DMS 273 (cell line): Measurements from ENCODE around the gene FCRL5.
"Not testable (repeated sequence)": the region's sequence is repeated elsewhere in the genome, so short reads cannot be mapped to it uniquely, and the experiment has no call there.

Experiments
- DNase-seq: peaks from one replicate; lab custom pipeline; 2025; ENCODE audit not compliant: unreplicated experiment; lab: John Stamatoyannopoulos, UW

FCRL5 gene

DNA sequence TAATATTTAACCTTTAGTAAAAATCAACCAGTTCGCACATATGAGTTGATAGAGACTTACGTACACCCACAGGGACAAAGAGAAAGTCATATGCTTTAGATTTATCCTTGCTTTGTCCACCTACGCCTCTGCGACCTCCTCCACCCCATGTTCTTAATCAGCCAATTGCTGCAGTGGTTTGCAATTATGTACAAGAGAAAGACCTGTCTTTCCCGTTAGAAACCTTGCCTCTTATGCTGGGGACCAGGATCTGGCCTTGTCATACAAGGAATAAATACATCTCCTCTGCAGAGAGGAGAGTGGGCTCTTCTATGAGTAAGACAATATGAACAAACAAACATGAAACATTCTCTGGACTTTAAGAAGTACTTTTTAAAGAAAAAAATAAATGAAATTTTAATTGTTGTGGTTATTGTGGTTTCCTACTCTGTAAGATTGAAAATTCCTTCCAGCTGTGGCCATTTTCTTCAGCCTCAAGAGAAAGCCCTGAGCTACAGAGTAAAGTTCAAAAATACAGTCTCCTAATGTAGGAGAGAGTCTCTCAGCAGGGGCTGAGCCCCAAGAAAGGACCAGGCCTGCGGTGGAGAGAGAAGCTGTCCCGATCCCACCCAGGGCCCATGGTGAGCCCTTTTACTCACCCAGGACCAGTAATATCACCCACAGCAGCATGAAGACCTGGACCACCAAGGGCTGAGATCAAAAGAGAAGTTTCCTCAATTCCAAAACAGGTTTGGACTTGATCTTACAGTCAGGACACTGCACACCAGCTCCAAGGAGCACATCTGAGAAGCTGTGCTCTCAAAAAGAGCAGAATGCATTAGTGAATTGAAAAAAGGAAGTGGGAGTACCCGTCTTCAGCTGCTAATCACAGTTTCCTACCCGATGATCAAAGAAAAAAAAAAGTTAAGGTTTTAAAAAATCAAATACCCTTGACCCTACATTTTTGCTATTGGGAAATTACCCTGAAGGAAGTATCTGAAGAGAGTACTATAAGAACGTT, at the start of gene FCRL5:
Gene FCRL5, minus strand, starts transcription at position 822 of the 1,000 bp plus-strand sequence. Its CDS starts 153 bp downstream, at position 669.
- DNase-seq = no peak

DNA sequence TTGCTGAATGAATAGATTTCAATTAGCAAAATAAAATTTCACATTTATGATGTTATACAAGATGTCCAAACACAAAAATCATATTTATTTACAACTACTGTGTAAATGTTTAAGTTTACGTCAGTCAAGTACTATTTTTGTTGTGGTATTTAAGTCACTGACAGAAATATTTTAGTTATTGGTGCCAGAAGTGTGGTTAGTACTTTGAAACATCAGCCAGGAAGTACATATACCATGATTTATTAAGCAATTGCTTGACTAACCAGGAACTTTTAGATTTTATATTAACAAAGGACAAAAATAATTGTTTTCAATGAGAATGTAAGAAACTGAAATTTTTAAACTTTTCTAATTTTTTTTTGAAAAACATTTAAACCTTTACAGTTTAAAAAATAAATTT, 47.9 kb upstream of the FCRL5 start:
- DNase-seq = no peak

DNA sequence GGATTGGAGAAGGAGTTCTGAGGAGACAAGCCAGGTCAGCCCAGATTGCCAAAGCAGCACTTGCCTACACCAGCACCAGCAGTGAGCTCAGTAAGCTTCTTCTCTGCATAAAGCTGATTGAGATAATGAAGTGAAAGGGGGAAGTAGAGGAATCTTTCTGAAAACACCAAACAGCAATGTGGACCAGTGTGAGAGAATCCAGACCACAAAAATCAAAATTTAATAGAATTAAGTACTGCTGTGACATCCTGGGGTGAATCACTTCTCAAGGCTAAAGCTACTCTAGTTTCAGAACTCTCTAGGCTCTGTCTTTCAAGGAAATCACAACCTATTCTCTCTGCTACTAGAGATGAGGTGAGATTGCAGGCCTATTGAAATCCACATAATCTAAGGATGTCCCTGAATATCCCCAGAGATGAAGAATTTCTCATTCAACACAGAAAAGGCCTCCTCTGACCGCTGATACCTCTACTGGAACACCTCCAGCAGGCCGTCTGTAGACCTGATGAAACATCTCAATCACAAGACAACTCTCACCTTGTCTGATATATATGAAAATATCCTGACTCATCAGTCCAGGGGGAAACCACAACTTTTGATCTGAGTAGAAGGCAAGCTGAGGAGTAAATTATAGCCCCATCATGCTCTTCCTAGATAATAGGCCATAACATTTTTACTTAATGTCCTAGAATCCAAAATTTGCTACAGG, 45.8 kb upstream of the FCRL5 start, which contains the start of gene FCRL4:
Gene FCRL4, minus strand, starts transcription at position 127 of the 709 bp plus-strand sequence. CDS start 141 bp downstream, outside the sequence.
- DNase-seq = no peak

DNA sequence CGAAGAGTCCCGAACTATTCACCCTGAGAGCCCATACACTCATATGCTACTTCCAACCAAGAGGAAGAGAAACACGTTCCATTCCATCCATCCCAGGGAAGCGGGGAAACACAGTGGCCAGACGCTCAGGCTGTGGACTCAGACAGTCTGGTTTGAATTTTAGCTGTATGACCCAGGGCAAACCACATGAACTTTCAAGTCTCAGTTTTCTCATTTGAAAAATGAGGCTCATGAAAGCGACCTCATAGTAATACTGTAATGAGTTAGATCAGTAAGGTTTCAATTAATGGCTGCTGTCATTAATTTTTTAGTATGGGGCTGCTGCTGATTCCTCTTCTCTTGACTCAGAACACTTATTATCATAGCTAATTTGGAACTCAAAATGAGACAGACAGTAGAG, 44.1 kb upstream of the FCRL5 start:
- no peak for DNase-seq

DNA sequence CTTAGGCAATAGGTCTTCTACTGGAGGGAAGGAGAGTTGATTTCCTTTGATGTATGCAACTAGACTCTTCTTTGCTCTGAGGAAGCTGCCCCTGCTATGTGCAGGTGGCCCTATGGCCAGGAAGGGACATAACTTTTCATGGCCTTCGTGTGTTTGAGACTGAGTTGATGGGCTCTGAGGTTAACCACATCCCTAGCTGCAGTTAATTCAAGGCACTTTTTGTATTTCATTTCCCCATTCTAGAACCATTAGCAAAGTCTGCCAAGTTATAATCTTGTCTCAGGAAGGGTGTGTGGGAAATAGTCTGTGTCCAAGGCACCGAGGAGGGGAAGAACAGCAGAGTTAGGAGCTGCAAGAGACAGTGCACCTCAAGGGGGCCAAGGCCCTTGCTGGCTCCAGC, 43.0 kb upstream of the FCRL5 start:
- DNase-seq = no peak

DNA sequence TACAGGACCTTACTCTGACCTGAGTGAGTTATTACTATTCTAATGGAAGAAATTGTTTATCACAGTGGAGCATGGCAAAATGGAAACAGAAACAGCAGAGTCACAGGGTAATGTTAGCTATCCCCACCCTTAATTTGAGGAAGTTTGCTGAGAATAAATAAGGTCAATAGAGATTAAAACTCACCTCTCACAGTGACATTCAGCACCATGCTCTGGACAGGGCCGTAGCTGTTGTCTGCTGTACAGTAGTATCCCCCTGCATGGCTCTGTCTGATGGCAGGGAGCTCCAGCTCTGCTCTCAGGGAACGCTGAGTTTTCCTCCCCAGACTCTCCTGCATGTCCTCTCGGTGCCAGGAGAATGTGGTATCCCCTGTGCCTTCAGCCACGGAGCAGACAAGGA, 33.7 kb upstream of the FCRL5 start:
- DNase-seq = no peak

DNA sequence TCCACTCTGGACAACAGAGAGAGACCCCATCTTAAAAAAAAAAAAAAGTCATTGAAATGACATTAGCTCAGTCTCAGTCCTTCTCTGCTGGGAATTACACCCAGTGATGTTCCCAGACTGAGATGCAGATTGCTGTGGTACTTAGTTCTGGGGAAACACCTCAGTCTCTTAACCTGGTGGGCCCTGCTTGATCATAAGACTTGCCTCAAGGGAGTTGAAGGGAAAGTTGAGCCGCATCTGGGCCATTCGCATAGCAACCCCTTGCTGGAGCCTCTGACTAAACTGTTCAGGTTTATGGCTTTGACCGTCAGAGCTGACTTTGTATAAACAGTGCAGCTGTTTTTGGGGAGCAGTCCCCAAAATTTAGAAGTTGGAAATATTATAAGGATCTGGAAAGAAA, 32.2 kb upstream of the FCRL5 start:
- no peak for DNase-seq

DNA sequence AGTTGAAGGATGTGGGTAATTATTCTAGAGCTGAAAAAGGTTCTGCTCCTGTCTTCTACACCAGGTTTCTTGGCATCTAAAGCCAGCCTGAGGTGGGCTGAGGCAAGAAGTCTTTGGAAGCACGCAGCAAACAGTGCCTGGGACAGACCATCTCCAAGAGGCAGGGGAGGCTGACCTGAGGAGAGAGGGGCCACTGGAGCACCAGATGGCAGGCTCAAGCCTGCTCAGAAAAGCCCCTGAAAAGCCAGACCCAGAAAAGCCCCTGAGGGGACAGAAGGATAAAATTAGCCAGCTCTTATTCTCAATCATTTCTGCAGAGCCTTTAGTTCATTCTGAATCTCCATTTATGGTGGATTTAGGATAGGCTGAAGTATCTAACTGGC, 28.5 kb upstream of the FCRL5 start:
- DNase-seq = no peak

DNA sequence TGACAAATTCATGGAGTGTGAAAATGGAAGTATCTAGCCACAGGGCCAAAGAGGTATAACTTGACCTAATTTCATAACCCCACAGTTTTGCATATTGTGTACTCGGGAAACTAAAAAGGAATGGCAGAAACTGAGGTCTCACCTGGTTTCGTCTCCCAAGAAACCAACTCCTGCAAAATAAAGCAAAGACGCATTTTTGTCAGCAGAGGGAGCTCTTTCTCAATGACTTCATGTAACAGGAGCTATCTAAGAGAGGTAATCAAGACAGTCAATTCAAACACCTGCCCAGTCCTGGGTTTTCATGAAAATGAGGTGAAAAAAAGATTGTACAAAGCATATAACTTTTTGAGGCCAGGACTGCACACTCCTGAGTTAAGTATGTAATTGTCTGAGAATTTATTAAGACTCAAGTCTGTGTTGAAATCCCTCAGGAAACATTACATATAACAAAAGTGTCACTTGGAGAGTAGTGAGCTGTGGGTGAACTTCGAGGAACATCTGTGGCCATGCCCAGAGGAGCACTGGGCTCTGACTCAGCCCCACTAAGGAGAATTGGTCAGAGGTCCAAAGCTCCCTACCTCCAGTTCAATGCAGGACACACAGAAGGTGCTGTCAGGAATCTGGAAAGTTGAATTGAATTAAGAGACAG, 28.0 kb upstream of the FCRL5 start:
- peak; percentile 76 for DNase-seq

DNA sequence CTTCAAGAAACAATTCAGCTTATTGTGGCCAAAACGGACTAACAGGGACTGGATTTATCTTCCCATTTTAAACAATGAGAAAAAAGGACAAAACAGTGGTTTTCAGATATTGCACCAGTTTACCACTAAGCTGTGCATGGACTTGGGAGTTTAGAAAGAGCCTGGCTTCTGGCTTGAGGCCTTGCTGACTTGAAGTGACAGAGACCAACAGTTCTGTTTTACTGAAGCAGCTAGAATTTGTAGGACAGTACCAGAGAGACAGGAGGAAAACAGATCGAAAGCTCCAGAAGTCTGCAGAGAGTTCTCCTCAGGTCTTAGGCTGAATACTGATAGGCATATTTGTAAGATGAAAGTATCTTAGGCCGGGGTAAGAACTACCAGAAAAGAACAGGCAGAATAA, 25.1 kb upstream of the FCRL5 start:
- DNase-seq = no peak

DNA sequence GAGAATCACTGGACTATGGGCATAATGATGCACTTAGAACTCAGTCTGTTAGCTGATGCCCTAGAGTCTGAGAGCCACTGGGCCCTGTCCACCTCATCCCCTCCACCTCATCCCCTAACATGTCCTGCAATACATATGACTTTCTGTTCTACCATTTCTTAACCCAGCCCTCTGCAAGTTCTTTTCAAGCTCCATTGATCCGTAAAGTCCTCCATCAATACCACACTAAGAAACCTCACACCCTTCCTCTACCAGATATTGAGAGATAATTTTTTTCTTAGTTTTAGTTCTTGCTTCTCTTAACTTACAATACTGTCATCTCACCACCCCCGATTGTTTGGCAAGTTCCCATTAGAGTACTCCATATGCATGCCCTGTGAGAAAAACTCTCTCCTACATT, 23.4 kb upstream of the FCRL5 start:
- DNase-seq = no peak

DNA sequence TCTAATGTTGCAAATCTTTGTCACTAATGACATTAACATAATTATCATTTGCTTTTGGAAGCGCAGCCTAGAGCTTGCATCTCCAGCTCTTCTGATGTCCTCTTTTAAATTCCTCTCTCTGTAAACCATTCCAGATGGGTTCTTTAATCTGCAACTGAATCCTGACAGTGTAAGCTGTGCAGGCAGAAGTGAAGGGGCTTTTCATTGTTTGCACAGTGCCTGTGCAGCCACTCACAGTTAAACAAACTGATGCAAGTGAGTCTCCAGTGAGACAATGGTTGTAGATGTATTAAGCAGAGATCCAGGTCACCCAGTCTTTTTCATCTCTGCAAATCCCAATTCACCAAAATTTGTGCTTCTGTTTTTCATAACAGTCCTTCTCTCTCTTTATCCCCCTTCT, 22.5 kb upstream of the FCRL5 start:
- DNase-seq = no peak

DNA sequence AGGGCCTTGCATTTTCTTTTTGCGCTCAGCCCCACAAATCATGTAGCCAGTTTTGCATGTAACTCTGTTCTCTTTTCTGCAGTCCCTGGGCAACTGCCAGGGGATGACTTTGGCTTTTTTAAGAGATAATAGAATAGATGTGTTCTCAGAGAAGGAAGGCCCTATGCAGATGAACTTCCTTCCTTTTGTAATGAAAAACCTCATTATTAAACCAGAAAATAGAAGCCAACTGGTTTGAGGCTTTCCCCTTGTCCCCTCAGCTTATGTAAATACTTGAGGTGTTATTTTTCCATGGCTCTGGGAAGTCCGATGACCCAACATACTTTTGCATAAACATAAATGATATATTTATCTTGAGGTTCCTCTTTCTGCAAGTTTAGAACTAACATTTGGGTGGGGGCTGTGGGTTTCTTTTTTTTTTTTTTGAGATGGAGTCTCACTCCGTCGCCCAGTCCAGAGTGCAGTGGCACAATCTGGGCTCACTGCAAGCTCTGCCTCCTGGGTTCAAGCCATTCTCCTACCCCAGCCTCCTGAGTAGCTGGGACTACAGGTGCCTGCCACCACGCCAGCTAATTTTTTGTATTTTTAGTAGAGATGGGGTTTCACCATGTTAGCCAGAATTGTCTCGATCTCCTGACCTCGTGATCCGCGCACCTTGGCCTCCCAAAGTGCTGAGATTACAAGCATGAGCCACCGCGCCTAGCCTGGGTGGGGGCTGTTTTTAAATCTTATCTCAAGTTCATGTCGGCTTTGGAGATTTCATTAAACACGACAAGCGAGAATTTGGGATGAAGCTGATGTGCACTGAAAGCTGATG, 14.4 kb upstream of the FCRL5 start:
- DNase-seq = no peak

DNA sequence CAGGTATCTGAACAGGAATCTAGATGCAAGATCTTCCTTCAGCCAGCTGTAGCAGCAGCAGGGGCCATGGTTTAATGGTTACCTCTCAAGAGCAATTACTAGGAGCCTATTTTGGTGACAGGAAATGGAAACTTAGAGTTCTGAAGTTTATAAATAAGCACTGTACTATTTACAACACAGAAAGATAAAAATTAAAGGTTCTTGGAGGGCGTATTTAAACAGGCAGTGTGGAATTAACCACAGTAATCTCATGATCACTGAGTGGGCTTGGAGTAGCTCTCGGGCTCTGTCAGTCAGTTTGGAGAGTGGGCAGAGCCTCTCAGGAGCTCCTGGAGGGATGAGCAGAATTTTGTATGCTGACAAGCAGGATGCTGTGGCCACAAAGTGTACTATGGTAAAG, 10.2 kb upstream of the FCRL5 start:
- no peak for DNase-seq

DNA sequence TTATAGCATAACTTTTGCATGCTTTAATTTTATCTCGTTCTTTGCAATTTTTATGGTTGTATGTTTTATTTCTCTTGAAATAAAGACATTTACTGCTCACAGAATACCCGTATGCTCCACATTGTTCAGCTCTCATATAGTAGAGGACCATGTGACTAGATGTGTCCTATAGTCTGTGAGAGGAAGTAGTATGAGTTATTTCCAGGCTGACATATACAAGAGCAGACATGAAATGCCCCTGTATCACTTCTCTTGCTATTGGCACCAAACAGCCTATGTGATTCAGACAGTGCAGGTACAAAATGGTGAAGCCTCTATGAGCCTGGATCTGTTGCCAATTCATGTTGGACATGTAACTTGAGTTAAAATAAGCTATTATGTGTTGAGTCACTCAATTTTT, 5.8 kb upstream of the FCRL5 start:
- no peak for DNase-seq

DNA sequence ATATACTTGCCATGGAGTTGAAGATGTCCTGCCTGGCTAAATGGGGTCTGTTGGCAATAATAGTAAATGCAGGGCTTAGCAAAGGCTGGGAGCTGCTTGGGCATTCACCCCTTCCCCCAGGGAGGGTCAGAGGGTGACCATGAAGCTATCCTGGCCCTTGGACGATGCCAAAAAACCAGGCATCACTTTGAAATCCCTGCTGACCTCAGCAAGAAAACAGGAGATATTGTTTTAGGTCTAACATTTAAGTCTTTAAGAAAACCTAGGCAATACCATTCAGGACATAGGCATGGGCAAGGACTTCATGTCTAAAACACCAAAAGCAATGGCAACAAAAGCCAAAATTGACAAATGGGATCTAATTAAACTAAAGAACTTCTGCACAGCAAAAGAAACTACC, 4.2 kb downstream of the FCRL5 start:
- not testable (repeated sequence) for DNase-seq

DNA sequence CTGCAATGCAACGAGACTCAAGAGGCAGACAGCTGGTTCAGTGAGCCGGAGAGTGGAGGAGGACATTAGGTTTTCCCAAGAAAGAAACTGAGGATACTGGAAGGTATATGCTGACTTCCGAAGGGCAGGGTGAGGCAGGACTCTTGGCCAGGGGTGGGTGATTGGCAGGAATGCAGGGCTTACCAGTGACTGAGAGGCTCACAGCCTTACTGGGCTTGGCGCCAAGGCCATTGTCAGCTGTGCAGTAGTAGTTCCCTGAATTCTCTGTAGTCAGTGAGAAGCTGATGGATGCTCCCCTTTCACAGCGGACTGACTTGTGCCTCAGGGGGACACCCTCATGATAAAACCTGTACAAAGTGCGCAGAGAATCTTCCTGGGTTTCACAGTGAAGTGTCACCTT, 9.6 kb downstream of the FCRL5 start:
- DNase-seq = no peak

DNA sequence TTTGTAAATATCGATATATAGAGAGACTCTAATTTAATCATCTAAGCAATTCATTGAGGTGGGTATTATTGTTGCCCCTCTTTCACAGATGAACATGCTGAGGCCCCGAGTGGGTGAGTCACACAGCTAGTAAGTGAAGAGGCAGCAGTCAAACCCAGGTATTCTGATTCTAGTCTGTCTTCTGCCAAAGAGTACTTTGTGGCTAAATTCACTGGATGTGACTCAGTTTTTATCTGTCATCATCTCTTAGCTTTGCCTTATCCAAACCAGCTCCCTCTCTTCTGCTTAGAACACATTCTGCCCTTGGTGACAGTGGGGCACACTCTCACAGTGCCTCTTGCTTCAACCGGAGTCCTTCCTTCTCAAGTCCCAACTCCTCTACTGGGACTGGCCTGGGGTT, 11.5 kb downstream of the FCRL5 start:
- DNase-seq = no peak

DNA sequence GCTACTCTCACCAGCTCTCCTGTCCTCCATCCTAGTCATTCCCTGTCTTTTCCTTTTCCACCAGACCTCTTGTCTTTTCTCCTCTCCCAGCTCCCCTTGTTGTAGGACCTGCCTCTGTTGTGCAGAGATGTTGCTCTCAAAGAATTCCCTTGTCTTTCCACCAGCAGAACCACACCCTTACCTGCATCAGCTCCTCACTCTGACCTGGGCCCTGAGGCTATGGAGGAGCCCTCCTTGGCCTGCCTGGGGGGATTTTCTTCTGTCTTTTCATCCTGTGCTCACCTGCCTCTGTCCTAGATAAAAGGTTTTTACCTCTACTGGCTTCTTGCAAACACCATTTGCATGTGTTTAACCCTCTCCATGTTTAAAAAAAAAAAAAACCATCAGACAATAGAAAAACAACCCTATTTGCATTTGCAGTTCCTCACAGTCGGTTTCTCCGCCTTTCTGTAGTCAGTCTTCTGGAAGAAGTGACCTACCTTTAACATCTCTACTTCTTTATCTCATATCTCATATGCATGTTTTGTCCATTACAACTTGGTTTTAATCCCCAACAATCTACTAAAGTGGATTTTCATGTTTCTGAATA, 12.1 kb downstream of the FCRL5 start:
- DNase-seq = no peak

DNA sequence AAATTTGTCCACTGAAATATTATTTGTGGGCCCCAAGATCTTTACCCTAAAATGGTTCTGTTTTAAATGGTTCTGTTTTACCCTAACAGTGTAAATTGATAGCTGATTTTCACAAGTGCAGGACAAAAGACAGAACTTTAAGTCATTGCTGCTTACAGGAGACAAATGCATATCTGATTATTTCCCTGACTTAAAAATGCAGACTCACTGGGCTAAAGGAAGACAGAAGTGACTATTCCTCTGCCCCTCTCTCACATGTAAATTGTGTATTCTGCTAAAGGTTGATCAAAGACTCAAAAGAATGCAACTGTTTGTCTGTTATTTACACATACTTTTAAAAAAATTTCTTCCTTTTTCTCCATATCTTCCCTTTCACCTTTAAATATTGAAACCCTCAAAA, 12.7 kb downstream of the FCRL5 start:
- no peak for DNase-seq
